Transverse colon (tissue), 4 donors: ENCODE results near the gene NUDT15. TPM values are rescaled to one million over a fixed set of nuclear protein-coding genes. Genes with fewer than 3 reads are reported as not detected.
A peak's percentile ranks its signal among the peaks of the same experiment; 100 is the strongest.
"Not testable (repeated sequence)": the region's sequence is repeated elsewhere in the genome, so short reads cannot be mapped to it uniquely, and the experiment has no call there.

Source experiments
- DNase-seq: peaks from one replicate; pipeline ENCODE4 v3.0.0-alpha.2; 2019
- H3K27ac ChIP-seq, 4 donors: fragments of 200-600 bp; sonication (generic); 2 replicates each; pipeline ENCODE4 v1.5.1; 2016 to 2018; ENCODE audit warnings: inconsistent platforms in 4 of 4
- H3K27me3 ChIP-seq: fragments of 200-600 bp; sonication (generic); 2 replicates; pipeline ENCODE4 v1.5.1; 2017; ENCODE audit warnings: inconsistent platforms
- H3K36me3 ChIP-seq, 4 donors: fragments of 200-600 bp; sonication (generic); 2 replicates each; pipeline ENCODE4 v1.5.1; 2017 to 2019; ENCODE audit warnings: inconsistent platforms in 4 of 4
- H3K4me1 ChIP-seq, 4 donors: fragments of 200-600 bp; sonication (generic); 2 replicates each; pipeline ENCODE4 v1.5.1; 2017 to 2020; ENCODE audit warnings: inconsistent platforms in 4 of 4
- H3K4me3 ChIP-seq, 4 donors: fragments of 200-600 bp; sonication (generic); 1 replicate in 1 of 4; 2 replicates in 3 of 4; pipeline versions ENCODE4 v1.5.1 to v1.6.1; 2017 to 2019; ENCODE audit warnings: inconsistent platforms in 4 of 4
- H3K9me3 ChIP-seq, 2 donors: fragments of 200-600 bp; sonication (generic); 2 replicates each; pipeline ENCODE4 v1.5.1; 2017 to 2019; ENCODE audit warnings: inconsistent platforms in 2 of 2
- CTCF ChIP-seq, 5 experiments: fragments of 200-600 bp in 3 of 5; fragments of 450-650 bp in 2 of 5; sonication (generic) in 3 of 5; IDR thresholded peaks; 1 replicate in 2 of 5; 2 replicates in 3 of 5; pipeline ENCODE4 v1.5.1; 2016 to 2017; ENCODE audit warnings: antibody characterized with exemption in 5 of 5, inconsistent platforms in 3 of 5, mild to moderate bottlenecking in 2 of 5, moderate library complexity in 1 of 5
- EP300 ChIP-seq: sonication (generic); formaldehyde crosslinking; IDR thresholded peaks from one replicate; pipeline ENCODE4 v1.6.1; 2017; ENCODE audit warnings: antibody characterized with exemption, low read depth
- POLR2A ChIP-seq: fragments of 450-650 bp; IDR thresholded peaks from one replicate; pipeline ENCODE4 v1.6.1; 2016; ENCODE audit warnings: antibody characterized with exemption, mild to moderate bottlenecking, moderate library complexity
- POLR2AphosphoS5 ChIP-seq, 3 donors: sonication (generic); formaldehyde crosslinking; IDR thresholded peaks; one replicate each; pipeline ENCODE4 v1.6.1; 2016; ENCODE audit warnings: antibody characterized with exemption in 3 of 3
- WGBS, 2 donors: methylation state at CpG; one replicate each; pipeline ENCODE4 v1.1.5; 2018; ENCODE audit warnings: low coverage in 1 of 2; 5-methylcytosine and 5-hydroxymethylcytosine counted together
- in situ Hi-C, 4 donors: fragments of 200-750 bp; cut with MboI; loops; one replicate each; pipeline versions ENCODE4 v1.15.0 to v1.15.1; 2017; ENCODE audit warnings: low sequenced_read_pairs in 3 of 4, low pct_ligation_motif_present in 1 of 4, low pct_unique_long_range_greater_than_20kb in 1 of 4
- intact Hi-C: fragments of 100-400 bp; cut with DNase I; formaldehyde crosslinking; loops from one replicate; pipeline ENCODE4 v1.15.1; 2023; ENCODE audit warnings: low total_unique reads
- total RNA-seq, 4 donors: library from RNA; depleted of rRNA; stranded (reverse); fragments of >200 nt; gene quantifications; one replicate each; pipeline ENCODE4 v1.1.0, GENCODE V29; 2016

The NUDT15 gene
- total RNA-seq, 4 donors from 2014 or later, result 0.40 to 16.1 (median 11.4) TPM

- WGBS, 2 donors, result 83 to 100% methylated on average over 1 to 2 of the region's 2 CpGs
- H3K4me3 ChIP-seq, result no peak overlapping the region
- peaks cover 0 to 28% (median 7%) of the 10 kb centered on the region in 4 donors for H3K4me1 ChIP-seq
- no peak overlapping the region for H3K27ac ChIP-seq
- no peaks in the 10 kb centered on the region for H3K27me3 ChIP-seq
- no peaks in the 10 kb centered on the region for H3K9me3 ChIP-seq
- in situ Hi-C loops (no loop called here), intact Hi-C loops (no loop called here)
- TF ChIP-seq CTCF (IDR thresholded peaks at IDR 0.05) (no peak), POLR2AphosphoS5 (IDR thresholded peaks at IDR 0.05) (no peak), EP300 (no peak), POLR2A (no peak)
- no peak for DNase-seq
- peaks cover 0 to 11% (median 2%) of the 10 kb centered on the region in 4 donors for H3K36me3 ChIP-seq
These were observed 40.1 kb upstream of the NUDT15 start for GRCh38 chr13:47997384-47997783.

- Histone ChIP-seq H3K27ac (peak overlapping the region; percentile 80 to 89 (median 84)), H3K4me1 (peaks cover 0 to 28% (median 7%) of the 10 kb centered on the region in 4 donors), H3K27me3 (no peaks in the 10 kb centered on the region), H3K9me3 (no peaks in the 10 kb centered on the region), H3K4me3 (peak overlapping the region in 3 of 4 donors; percentile 67 to 97 (median 87)), H3K36me3 (peaks cover 0 to 6% (median 0%) of the 10 kb centered on the region in 4 donors)
- in situ Hi-C loops (no loop called here), intact Hi-C loops (no loop called here)
- WGBS, 2 donors, result 28 to 31% methylated on average over 4 to 5 of the region's 5 CpGs
- DNase-seq, result no peak
- no peak for TF ChIP-seq CTCF (IDR thresholded peaks at IDR 0.05)
These were observed 37.6 kb upstream of the NUDT15 start for GRCh38 chr13:47999973-48000372.

GRCh38 chr13:48000559-48001113 is 36.9 kb upstream of the NUDT15 start:
- Histone ChIP-seq H3K4me3 (peak overlapping the region; percentile 67 to 97 (median 78)), H3K4me1 (peaks cover 0 to 28% (median 7%) of the 10 kb centered on the region in 4 donors), H3K27ac (peak overlapping the region; percentile 80 to 89 (median 84)), H3K27me3 (no peaks in the 10 kb centered on the region), H3K9me3 (no peaks in the 10 kb centered on the region), H3K36me3 (peaks cover 0 to 6% (median 0%) of the 10 kb centered on the region in 4 donors)
- in situ Hi-C loops, result no loop called here
- intact Hi-C loops, result no loop called here
- DNase-seq, result peak; percentile 26
- no peak for TF ChIP-seq CTCF (IDR thresholded peaks at IDR 0.05)
- no peak for TF ChIP-seq POLR2AphosphoS5 (IDR thresholded peaks at IDR 0.05)
- TF ChIP-seq EP300, result no peak
- TF ChIP-seq POLR2A, result no peak
- 0 to 1% methylated on average over 4 to 25 of the region's 25 CpGs for WGBS, 2 donors

GRCh38 chr13:48001114-48001881 is 36.2 kb upstream of the NUDT15 start, which contains the start of gene SUCLA2:
TSS of gene SUCLA2 (minus strand) at chr13:48001273. CDS start at chr13:48001269, 4 bp downstream.
- TF ChIP-seq POLR2AphosphoS5 (IDR thresholded peaks at IDR 0.05), result peak; percentile 62 to 78 (median 76)
- TF ChIP-seq POLR2A, result peak; percentile 67
- TF ChIP-seq EP300, result no peak
- no peak for TF ChIP-seq CTCF (IDR thresholded peaks at IDR 0.05)
- in situ Hi-C loops, result no loop called here
- no peaks in the 10 kb centered on the region for H3K9me3 ChIP-seq
- H3K4me3 ChIP-seq, result peak within 1 kb of the TSS; percentile 67 to 97 (median 78)
- intact Hi-C loops, result no loop called here
- H3K27ac ChIP-seq, result peak within 1 kb of the TSS; percentile 80 to 89 (median 84)
- peaks cover 0 to 28% (median 7%) of the 10 kb centered on the region in 4 donors for H3K4me1 ChIP-seq
- H3K27me3 ChIP-seq, result no peaks in the 10 kb centered on the region
- peaks cover 0 to under 1% (median 0%) of the 10 kb centered on the region in 4 donors for H3K36me3 ChIP-seq
- peak; percentile 93 for DNase-seq
- WGBS, 2 donors, result 18% methylated on average over 27 of the region's 52 CpGs; no CpG with 5 or more reads in 1 of the 2 donors

DNA sequence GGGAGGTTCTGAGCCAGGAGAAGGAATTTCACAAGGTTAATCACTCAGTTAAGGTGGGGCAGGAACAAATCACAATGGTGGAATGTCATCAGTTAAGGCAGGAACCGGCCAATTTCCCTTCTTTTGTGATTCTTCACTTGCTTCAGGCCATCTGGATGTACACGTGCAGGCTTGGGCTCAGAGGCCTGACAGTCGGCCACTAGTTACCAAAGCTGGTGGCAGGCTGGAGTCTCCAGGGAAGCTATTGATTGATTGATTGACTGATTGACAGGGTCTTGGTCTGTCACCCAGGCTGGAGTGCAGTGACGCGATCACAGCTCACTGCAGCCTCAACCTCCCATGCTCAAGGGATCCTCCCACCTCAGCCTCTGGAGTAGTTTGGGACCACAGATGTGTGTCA is 35.5 kb upstream of the NUDT15 start:
- H3K36me3 ChIP-seq, in situ Hi-C loops, DNase-seq, H3K27me3 ChIP-seq, H3K9me3 ChIP-seq, intact Hi-C loops: not testable (repeated sequence)
- 13 to 56% methylated on average over 3 to 5 of the region's 5 CpGs for WGBS, 2 donors
- H3K4me3 ChIP-seq, result peak overlapping the region in 2 of 4 donors; percentile 67 to 97
- peaks cover 0 to 28% (median 7%) of the 10 kb centered on the region in 4 donors for H3K4me1 ChIP-seq
- H3K27ac ChIP-seq, result peak overlapping the region in 3 of 4 donors; percentile 81 to 89 (median 88)
